Hepatocyte (in vitro differentiated cells): Measurements from ENCODE around the gene LMF1.

Experiments
- EZH2 ChIP-seq: fragments of 200-600 bp; sonication (generic); IDR thresholded peaks from 2 replicates; pipeline ENCODE4 v1.6.1; 2016; ENCODE audit warnings: antibody characterized with exemption, mild to moderate bottlenecking, borderline replicate concordance
- EZH2phosphoT487 ChIP-seq: fragments of 200-600 bp; sonication (generic); IDR thresholded peaks from one replicate; pipeline ENCODE4 v1.6.1; 2018; ENCODE audit warnings: antibody characterized with exemption, mild to moderate bottlenecking, low read depth, moderate library complexity; ENCODE audit not compliant: unreplicated experiment, severe bottlenecking
- TF ChIP-seq, protein P1 (sequence below): fragments of 200-600 bp; sonication (generic); IDR thresholded peaks from 2 replicates; pipeline ENCODE4 v1.5.1; 2016; ENCODE audit warnings: antibody characterized with exemption, mild to moderate bottlenecking; ENCODE audit not compliant: poor library complexity

DNA sequence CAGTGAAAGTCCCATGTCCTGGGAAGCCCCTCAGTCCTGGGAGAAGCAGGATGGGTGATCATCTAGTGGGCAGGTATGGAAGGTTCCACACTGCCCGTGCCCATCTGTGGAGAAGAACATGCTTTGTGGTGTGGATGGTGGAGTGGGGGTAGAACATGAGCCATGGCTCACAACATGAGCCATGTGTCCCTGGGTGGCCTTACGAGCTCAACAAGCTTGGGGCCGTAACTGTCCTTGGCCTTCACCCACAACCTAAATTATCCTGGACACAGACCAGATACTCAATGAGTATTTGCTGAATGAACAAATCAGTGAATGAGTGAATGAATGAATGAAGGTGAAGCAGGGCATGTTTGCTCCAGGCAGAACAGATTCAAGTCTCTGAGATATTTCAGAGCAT, 24.3 kb upstream of the LMF1 start:
- TF ChIP-seq, protein P1, sequence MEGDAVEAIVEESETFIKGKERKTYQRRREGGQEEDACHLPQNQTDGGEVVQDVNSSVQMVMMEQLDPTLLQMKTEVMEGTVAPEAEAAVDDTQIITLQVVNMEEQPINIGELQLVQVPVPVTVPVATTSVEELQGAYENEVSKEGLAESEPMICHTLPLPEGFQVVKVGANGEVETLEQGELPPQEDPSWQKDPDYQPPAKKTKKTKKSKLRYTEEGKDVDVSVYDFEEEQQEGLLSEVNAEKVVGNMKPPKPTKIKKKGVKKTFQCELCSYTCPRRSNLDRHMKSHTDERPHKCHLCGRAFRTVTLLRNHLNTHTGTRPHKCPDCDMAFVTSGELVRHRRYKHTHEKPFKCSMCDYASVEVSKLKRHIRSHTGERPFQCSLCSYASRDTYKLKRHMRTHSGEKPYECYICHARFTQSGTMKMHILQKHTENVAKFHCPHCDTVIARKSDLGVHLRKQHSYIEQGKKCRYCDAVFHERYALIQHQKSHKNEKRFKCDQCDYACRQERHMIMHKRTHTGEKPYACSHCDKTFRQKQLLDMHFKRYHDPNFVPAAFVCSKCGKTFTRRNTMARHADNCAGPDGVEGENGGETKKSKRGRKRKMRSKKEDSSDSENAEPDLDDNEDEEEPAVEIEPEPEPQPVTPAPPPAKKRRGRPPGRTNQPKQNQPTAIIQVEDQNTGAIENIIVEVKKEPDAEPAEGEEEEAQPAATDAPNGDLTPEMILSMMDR, result no peak
- TF ChIP-seq EZH2 (no peak), EZH2phosphoT487 (no peak)
